Endothelial cell of umbilical vein (primary cell): ENCODE results near the gene ZNF446. TPM values are rescaled to one million over a fixed set of nuclear protein-coding genes. Genes with fewer than 3 reads are reported as not detected.

Source experiments
- BruUV-seq: library from RNA; stranded (reverse); fragments of 400-500 nt; replicated peaks from 2 replicates; lab custom pipeline; 2021; lab: Mats Ljungman, UMichigan
- CTCF ChIA-PET: fragments of 300-600, 350-600 bp; sonication (Branson Sonifier 250); formaldehyde crosslinking; loops from one replicate; lab custom pipeline; 2021; ENCODE audit warnings: antibody characterized with exemption, inconsistent platforms; lab: Charles Lee
- POLR2A ChIA-PET: fragments of 300-600, 350-600 bp; sonication (Branson Sonifier 250); formaldehyde crosslinking; loops from one replicate; lab custom pipeline; 2021; ENCODE audit warnings: antibody characterized with exemption, inconsistent platforms; lab: Charles Lee
- DNase-seq: peaks from one replicate; pipeline ENCODE4 v3.0.0-alpha.2; 2011; ENCODE audit warnings: low read depth, low spot score
- FAIRE-seq: peaks from 2 replicates; lab custom pipeline; 2011; peaks lifted over from hg19 to GRCh38; lab: Jason Lieb, UNC
- H2AFZ ChIP-seq: 2 replicates; pipeline ENCODE4 v1.6.0; 2012; ENCODE audit warnings: low read depth, low read length, control low read depth, inconsistent platforms
- H3K27ac ChIP-seq: 2 replicates; pipeline ENCODE4 v1.5.1; 2011; ENCODE audit warnings: low read depth, mild to moderate bottlenecking, control low read depth, low read length, moderate library complexity; ENCODE audit not compliant: insufficient read depth
- H3K27me3 ChIP-seq, 2 experiments: 2 replicates each; pipeline versions ENCODE4 v1.6.0 to v1.6.1; 2011; ENCODE audit warnings: low read length in 2 of 2, mixed read lengths in 1 of 2; ENCODE audit not compliant: control insufficient read depth in 2 of 2, insufficient read depth in 2 of 2
- H3K36me3 ChIP-seq, 2 experiments: 2 replicates in 1 of 2; 3 replicates in 1 of 2; pipeline ENCODE4 v1.5.1; 2011; ENCODE audit warnings: low read length in 2 of 2, mild to moderate bottlenecking in 1 of 2, moderate library complexity in 1 of 2; ENCODE audit not compliant: control insufficient read depth in 2 of 2, insufficient read depth in 2 of 2; ENCODE audit errors: extremely low read depth in 1 of 2
- H3K4me1 ChIP-seq: 3 replicates; pipeline ENCODE4 v1.5.1; 2011; ENCODE audit warnings: mild to moderate bottlenecking, low read length; ENCODE audit not compliant: control insufficient read depth, insufficient read depth; ENCODE audit errors: extremely low read depth
- H3K4me2 ChIP-seq: 2 replicates; pipeline ENCODE4 v1.6.1; 2011; ENCODE audit warnings: low read length, control low read depth, mixed read lengths; ENCODE audit not compliant: insufficient read depth
- H3K4me3 ChIP-seq, 3 experiments: fragments of 200-600 bp in 1 of 3; sonication (generic), shearing (Covaris generic) in 1 of 3; replicated peaks in 1 of 3; 2 replicates each; pipeline ENCODE4 v1.5.1; 2011 to 2016; ENCODE audit warnings: control low read depth in 3 of 3, low read length in 3 of 3, mild to moderate bottlenecking in 2 of 3, inconsistent platforms in 1 of 3, low read depth in 1 of 3, moderate library complexity in 1 of 3; ENCODE audit not compliant: insufficient read depth in 1 of 3
- H3K79me2 ChIP-seq: 2 replicates; pipeline ENCODE4 v1.6.0; 2012; ENCODE audit warnings: low read length, inconsistent platforms; ENCODE audit not compliant: control insufficient read depth, insufficient read depth
- H3K9ac ChIP-seq: replicated peaks from 2 replicates; pipeline ENCODE3; 2011; ENCODE audit warnings: low read length, control low read depth; ENCODE audit not compliant: insufficient read depth; ENCODE audit errors: extremely low read depth
- H3K9me1 ChIP-seq: replicated peaks from 3 replicates; pipeline ENCODE4 v1.6.0; 2011; ENCODE audit warnings: mild to moderate bottlenecking, low read length; ENCODE audit not compliant: control insufficient read depth, insufficient read depth; ENCODE audit errors: extremely low read depth
- H3K9me3 ChIP-seq: replicated peaks from 2 replicates; pipeline ENCODE4 v1.5.1; 2012; ENCODE audit warnings: low read length, inconsistent platforms; ENCODE audit not compliant: control insufficient read depth, insufficient read depth
- H4K20me1 ChIP-seq: replicated peaks from 2 replicates; pipeline ENCODE3; 2011; ENCODE audit warnings: mild to moderate bottlenecking, low read length; ENCODE audit not compliant: control insufficient read depth, insufficient read depth; ENCODE audit errors: extremely low read depth
- EZH2 ChIP-seq: IDR thresholded peaks from 2 replicates; pipeline ENCODE4 v1.6.1; 2012; ENCODE audit warnings: borderline replicate concordance, low read depth, mild to moderate bottlenecking, moderate library complexity, low read length, inconsistent platforms; ENCODE audit not compliant: severe bottlenecking
- FOS ChIP-seq: IDR thresholded peaks from 2 replicates; pipeline ENCODE4 v1.6.1; 2011; ENCODE audit warnings: mild to moderate bottlenecking, low read length, moderate library complexity, borderline replicate concordance; ENCODE audit not compliant: insufficient read depth
- GATA2 ChIP-seq: IDR thresholded peaks from 2 replicates; pipeline ENCODE4 v1.7.0; 2011; ENCODE audit warnings: low read depth, mild to moderate bottlenecking, moderate library complexity, mixed read lengths, low read length; ENCODE audit not compliant: insufficient read length, insufficient read depth
- JUN ChIP-seq: IDR thresholded peaks from 2 replicates; pipeline ENCODE4 v1.6.1; 2011; ENCODE audit warnings: borderline replicate concordance, low read depth; ENCODE audit not compliant: insufficient read length, insufficient read depth
- MYC ChIP-seq: IDR thresholded peaks from one replicate; pipeline ENCODE4 v1.6.1; 2011; ENCODE audit warnings: mild to moderate bottlenecking, low read depth, low read length
- POLR2A ChIP-seq: IDR thresholded peaks from 2 replicates; pipeline ENCODE4 v1.6.1; 2012; ENCODE audit warnings: low read depth, mild to moderate bottlenecking, control low read depth, low read length
- POLR2AphosphoS5 ChIP-seq: IDR thresholded peaks from 2 replicates; pipeline ENCODE4 v1.6.1; 2012; ENCODE audit warnings: low read depth, mild to moderate bottlenecking, control low read depth, low read length, moderate library complexity; ENCODE audit not compliant: insufficient read depth
- dilution Hi-C: fragments of 300-500 bp; cut with MboI; formaldehyde crosslinking; loops from one replicate; pipeline ENCODE4 v1.15.0; 2019; ENCODE audit warnings: low sequenced_read_pairs; ENCODE audit not compliant: extremely low pct_ligation_motif_present
- intact Hi-C: fragments of 100-400 bp; cut with micrococcal nuclease; formaldehyde crosslinking; loops from one replicate; pipeline ENCODE4 v1.10.0; 2022
- polyA plus RNA-seq, 4 experiments: library from polyadenylated mRNA; depleted of rRNA in 3 of 4; stranded (reverse) in 3 of 4; unstranded in 1 of 4; fragments of >200 nt; gene quantifications; 2 replicates each; pipeline versions ENCODE4 v1.2.1 to v1.2.3, GENCODE V29; 2011 to 2012; ENCODE audit warnings: missing spikeins in 1 of 4
- total RNA-seq: library from RNA; stranded (reverse); gene quantifications from 2 replicates; pipeline ENCODE4 v1.2.3, GENCODE V29; 2021
- TF ChIP-seq, protein P1 (sequence below): IDR thresholded peaks from 2 replicates; pipeline ENCODE4 v1.6.1; 2011; ENCODE audit not compliant: insufficient read depth, insufficient read length
- TF ChIP-seq, protein P2 (sequence below), 2 donors: IDR thresholded peaks; 1 replicate in 1 of 2; 2 replicates in 1 of 2; pipeline ENCODE4 v1.5.1; 2011; ENCODE audit warnings: low read length in 2 of 2, mild to moderate bottlenecking in 2 of 2, moderate library complexity in 2 of 2, control low read depth in 1 of 2, inconsistent platforms in 1 of 2, low read depth in 1 of 2; ENCODE audit not compliant: insufficient read depth in 1 of 2; ENCODE audit errors: extremely low read depth in 1 of 2

ZNF446 gene
- total and polyA plus RNA-seq, 2 donors (not counting 3 experiments of a cell fraction or from before 2014, with no cell fraction given): 7.0 to 8.3 TPM

GRCh38 chr19:58499021-58499927 is 23.1 kb downstream of the ZNF446 start:
- H4K20me1 ChIP-seq: no peaks in the 10 kb centered on the region
- no peaks in the 10 kb centered on the region for H3K9me1 ChIP-seq
- dilution Hi-C loops (no loop called here), intact Hi-C loops (loop anchor here (1.0 kb wide), 5 partner anchors 20 to 172 kb away; partner anchors contain the start of genes ZBTB45, ZNF324B, ZNF446 and ZNF584)
- FAIRE-seq: peak; percentile 100
- no peaks in the 10 kb centered on the region for H3K9me3 ChIP-seq
- H3K4me2 ChIP-seq: peak overlapping the region; percentile 80
- no peaks in the 10 kb centered on the region for H3K36me3 ChIP-seq
- peaks cover 4% of the 10 kb centered on the region for H3K4me1 ChIP-seq
- ChIA-PET POLR2A (no interaction called here), CTCF (interaction anchor here (0.7 to 2.1 kb wide), 5 partner anchors 11 to 21 kb away, joined by 3 to 13 read pairs (median 3); partner anchors contain the start of gene ZBTB45)
- peak; percentile 96 for DNase-seq
- H3K27me3 ChIP-seq: no peaks in the 10 kb centered on the region
- H3K79me2 ChIP-seq: no peaks in the 10 kb centered on the region
- peak overlapping the region in 2 of 3 experiments; percentile 24 to 45 for H3K4me3 ChIP-seq
- TF ChIP-seq FOS (no peak), MYC (no peak), POLR2A (peak; percentile 73), POLR2AphosphoS5 (peak; percentile 82), GATA2 (no peak), JUN (no peak), EZH2 (no peak)
- TF ChIP-seq, protein P1, sequence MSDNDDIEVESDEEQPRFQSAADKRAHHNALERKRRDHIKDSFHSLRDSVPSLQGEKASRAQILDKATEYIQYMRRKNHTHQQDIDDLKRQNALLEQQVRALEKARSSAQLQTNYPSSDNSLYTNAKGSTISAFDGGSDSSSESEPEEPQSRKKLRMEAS: peak; percentile 48
- TF ChIP-seq, protein P2, sequence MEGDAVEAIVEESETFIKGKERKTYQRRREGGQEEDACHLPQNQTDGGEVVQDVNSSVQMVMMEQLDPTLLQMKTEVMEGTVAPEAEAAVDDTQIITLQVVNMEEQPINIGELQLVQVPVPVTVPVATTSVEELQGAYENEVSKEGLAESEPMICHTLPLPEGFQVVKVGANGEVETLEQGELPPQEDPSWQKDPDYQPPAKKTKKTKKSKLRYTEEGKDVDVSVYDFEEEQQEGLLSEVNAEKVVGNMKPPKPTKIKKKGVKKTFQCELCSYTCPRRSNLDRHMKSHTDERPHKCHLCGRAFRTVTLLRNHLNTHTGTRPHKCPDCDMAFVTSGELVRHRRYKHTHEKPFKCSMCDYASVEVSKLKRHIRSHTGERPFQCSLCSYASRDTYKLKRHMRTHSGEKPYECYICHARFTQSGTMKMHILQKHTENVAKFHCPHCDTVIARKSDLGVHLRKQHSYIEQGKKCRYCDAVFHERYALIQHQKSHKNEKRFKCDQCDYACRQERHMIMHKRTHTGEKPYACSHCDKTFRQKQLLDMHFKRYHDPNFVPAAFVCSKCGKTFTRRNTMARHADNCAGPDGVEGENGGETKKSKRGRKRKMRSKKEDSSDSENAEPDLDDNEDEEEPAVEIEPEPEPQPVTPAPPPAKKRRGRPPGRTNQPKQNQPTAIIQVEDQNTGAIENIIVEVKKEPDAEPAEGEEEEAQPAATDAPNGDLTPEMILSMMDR (IDR thresholded peaks at IDR 0.05; ENCODE audit: extremely low read depth in 1 of 2, insufficient read depth in 1 of 2, low read depth in 1 of 2, low read length in 2 of 2): peak; percentile 19 to 43
- H3K27ac ChIP-seq: no peak overlapping the region
- H3K9ac ChIP-seq: peak overlapping the region; percentile 26
- peak overlapping the region; percentile 78 for H2AFZ ChIP-seq
- TSS peak; percentile 76 for BruUV-seq
